Neuronal stem cell (in vitro differentiated cells): ENCODE data around the gene RTL5.

Source experiments
- DNase-seq: peaks from one replicate; pipeline ENCODE4 v3.0.0-alpha.2; 2013; ENCODE audit warnings: low spot score
- H2AFZ ChIP-seq: one replicate; pipeline ENCODE4 v1.6.1; 2013; ENCODE audit warnings: mild to moderate bottlenecking, low read length, inconsistent platforms
- H2AK5ac ChIP-seq: 2 replicates; pipeline ENCODE4 v1.6.1; 2013; ENCODE audit warnings: low read depth, mild to moderate bottlenecking, inconsistent platforms, low read length, moderate library complexity, mixed read lengths
- H2BK120ac ChIP-seq: 2 replicates; pipeline ENCODE4 v1.6.1; 2013; ENCODE audit warnings: low read depth, mild to moderate bottlenecking, inconsistent platforms, low read length, moderate library complexity, mixed read lengths
- H2BK12ac ChIP-seq: one replicate; pipeline ENCODE4 v1.6.1; 2013; ENCODE audit warnings: low read length, inconsistent platforms
- H2BK15ac ChIP-seq: 2 replicates; pipeline ENCODE4 v1.6.1; 2013; ENCODE audit warnings: mild to moderate bottlenecking, low read length, inconsistent platforms, mixed read lengths
- H2BK5ac ChIP-seq: one replicate; pipeline ENCODE4 v1.6.1; 2013; ENCODE audit warnings: inconsistent platforms, mild to moderate bottlenecking, low read length, moderate library complexity
- H3K14ac ChIP-seq: one replicate; pipeline ENCODE4 v1.6.1; 2013; ENCODE audit warnings: low read length, inconsistent platforms
- H3K18ac ChIP-seq: 2 replicates; pipeline ENCODE4 v1.6.1; 2013; ENCODE audit warnings: low read length, inconsistent platforms
- H3K23ac ChIP-seq: 2 replicates; pipeline ENCODE4 v1.6.1; 2013; ENCODE audit warnings: low read depth, mild to moderate bottlenecking, mixed read lengths, low read length, inconsistent platforms; ENCODE audit not compliant: poor library complexity
- H3K27ac ChIP-seq: replicated peaks from 3 replicates; pipeline ENCODE4 v1.5.1; 2013; ENCODE audit warnings: low read length, inconsistent platforms
- H3K27me3 ChIP-seq, 3 experiments: 2 replicates each; pipeline ENCODE4 v1.6.1; 2013; ENCODE audit warnings: low read length in 3 of 3, mild to moderate bottlenecking in 2 of 3, inconsistent platforms in 1 of 3, low read depth in 1 of 3, mixed read lengths in 1 of 3, moderate library complexity in 1 of 3; ENCODE audit not compliant: control insufficient read depth in 3 of 3, insufficient read depth in 3 of 3
- H3K36me3 ChIP-seq, 2 donors: replicated peaks in 1 of 2; 2 replicates each; pipeline ENCODE4 v1.6.1; 2013; ENCODE audit warnings: low read length in 2 of 2; ENCODE audit not compliant: control insufficient read depth in 2 of 2, insufficient read depth in 2 of 2
- H3K4ac ChIP-seq: 2 replicates; pipeline ENCODE4 v1.6.1; 2013; ENCODE audit warnings: inconsistent platforms, mild to moderate bottlenecking, low read length, moderate library complexity
- H3K4me1 ChIP-seq, 2 donors: 1 replicate in 1 of 2; 2 replicates in 1 of 2; pipeline ENCODE4 v1.6.1; 2013; ENCODE audit warnings: low read length in 2 of 2, low read depth in 1 of 2; ENCODE audit not compliant: control insufficient read depth in 2 of 2, insufficient read depth in 1 of 2
- H3K4me2 ChIP-seq: one replicate; pipeline ENCODE4 v1.6.1; 2013; ENCODE audit warnings: mild to moderate bottlenecking, low read length, inconsistent platforms; ENCODE audit not compliant: insufficient read depth, poor library complexity, severe bottlenecking
- H3K4me3 ChIP-seq, 2 donors: 2 replicates each; pipeline ENCODE4 v1.5.1; 2013; ENCODE audit warnings: low read length in 2 of 2, mild to moderate bottlenecking in 2 of 2, inconsistent platforms in 1 of 2, moderate library complexity in 1 of 2
- H3K79me1 ChIP-seq: one replicate; pipeline ENCODE4 v1.6.1; 2013; ENCODE audit warnings: low read depth, mild to moderate bottlenecking, inconsistent platforms, low read length, moderate library complexity
- H3K9ac ChIP-seq: one replicate; pipeline ENCODE4 v1.6.1; 2013; ENCODE audit warnings: mild to moderate bottlenecking, low read depth, low read length, inconsistent platforms; ENCODE audit not compliant: poor library complexity
- H3K9me3 ChIP-seq, 2 donors: replicated peaks in 1 of 2; 2 replicates each; pipeline versions ENCODE3 to v1.6.1; 2013; ENCODE audit warnings: low read length in 2 of 2, mild to moderate bottlenecking in 2 of 2, inconsistent platforms in 1 of 2, low read depth in 1 of 2, mixed read lengths in 1 of 2, moderate library complexity in 1 of 2; ENCODE audit not compliant: control insufficient read depth in 2 of 2, insufficient read depth in 1 of 2
- H4K8ac ChIP-seq: one replicate; pipeline ENCODE4 v1.6.1; 2013; ENCODE audit warnings: low read depth, mild to moderate bottlenecking, inconsistent platforms, low read length, moderate library complexity
- H4K91ac ChIP-seq: one replicate; pipeline ENCODE4 v1.6.1; 2013; ENCODE audit warnings: low read length, low read depth, mild to moderate bottlenecking, inconsistent platforms; ENCODE audit not compliant: poor library complexity
- WGBS, 2 donors: extraction: QIAGEN DNeasy Blood & Tissue Kit; methylation state at CpG; one replicate each; pipeline ENCODE4 v1.1.7; 2013; ENCODE audit warnings: missing lambda C conversion rate in 2 of 2, mixed read lengths in 1 of 2; ENCODE audit not compliant: insufficient read length in 2 of 2, insufficient replicate concordance in 1 of 2; ENCODE audit errors: extremely low coverage in 2 of 2; 5-methylcytosine and 5-hydroxymethylcytosine counted together

Gene RTL5

GRCh38 chrX:72169008-72169728, 37.5 kb upstream of the RTL5 start:
- Histone ChIP-seq H3K79me1 (no peaks in the 10 kb centered on the region), H3K9me3 (no peaks in the 10 kb centered on the region), H2BK12ac (no peak overlapping the region), H2BK120ac (no peak overlapping the region), H3K9ac (no peak overlapping the region), H3K4ac (no peak overlapping the region), H3K14ac (no peak overlapping the region), H3K4me1 (no peaks in the 10 kb centered on the region), H2BK5ac (no peak overlapping the region), H3K4me3 (no peak overlapping the region), H4K91ac (no peak overlapping the region), H3K36me3 (no peaks in the 10 kb centered on the region), H3K18ac (no peak overlapping the region), H2BK15ac (no peak overlapping the region), H4K8ac (no peak overlapping the region), H2AFZ (peak overlapping the region; percentile 45), H3K4me2 (no peak overlapping the region), H3K27me3 (no peaks in the 10 kb centered on the region), H3K23ac (no peak overlapping the region), H3K27ac (no peak overlapping the region), H2AK5ac (no peak overlapping the region)
- no CpG with 5 or more reads among the region's 6 CpGs for WGBS, 2 donors
- no peak for DNase-seq

GRCh38 chrX:72165551-72165950, 33.8 kb upstream of the RTL5 start:
- Histone ChIP-seq H3K9me3 (no peaks in the 10 kb centered on the region), H2BK12ac (no peak overlapping the region), H3K27me3 (no peaks in the 10 kb centered on the region), H2AK5ac (no peak overlapping the region), H4K91ac (no peak overlapping the region), H3K4me3 (no peak overlapping the region), H3K23ac (no peak overlapping the region), H3K27ac (no peak overlapping the region), H2BK5ac (no peak overlapping the region), H2BK15ac (no peak overlapping the region), H3K36me3 (no peaks in the 10 kb centered on the region), H3K4me1 (no peaks in the 10 kb centered on the region), H3K9ac (no peak overlapping the region), H3K4ac (no peak overlapping the region), H3K4me2 (no peak overlapping the region), H2BK120ac (no peak overlapping the region), H4K8ac (no peak overlapping the region), H3K79me1 (no peaks in the 10 kb centered on the region), H3K14ac (no peak overlapping the region), H2AFZ (no peak overlapping the region), H3K18ac (no peak overlapping the region)
- WGBS, 2 donors, result no CpG with 5 or more reads among the region's 4 CpGs
- no peak for DNase-seq

GRCh38 chrX:72159769-72160168, 28.1 kb upstream of the RTL5 start:
- Histone ChIP-seq H4K8ac (no peak overlapping the region), H2BK12ac (no peak overlapping the region), H3K14ac (no peak overlapping the region), H2BK5ac (no peak overlapping the region), H2AK5ac (no peak overlapping the region), H2AFZ (no peak overlapping the region), H3K4me1 (no peaks in the 10 kb centered on the region), H4K91ac (no peak overlapping the region), H3K27me3 (no peaks in the 10 kb centered on the region), H2BK15ac (no peak overlapping the region), H3K4ac (no peak overlapping the region), H2BK120ac (no peak overlapping the region), H3K18ac (no peak overlapping the region), H3K9ac (no peak overlapping the region), H3K4me3 (no peak overlapping the region), H3K9me3 (peaks cover 0 to 13% of the 10 kb centered on the region in 2 donors), H3K79me1 (no peaks in the 10 kb centered on the region), H3K27ac (no peak overlapping the region), H3K23ac (no peak overlapping the region), H3K36me3 (no peaks in the 10 kb centered on the region), H3K4me2 (no peak overlapping the region)
- no peak for DNase-seq
- WGBS, 2 donors, result no CpG with 5 or more reads among the region's 10 CpGs

DNA sequence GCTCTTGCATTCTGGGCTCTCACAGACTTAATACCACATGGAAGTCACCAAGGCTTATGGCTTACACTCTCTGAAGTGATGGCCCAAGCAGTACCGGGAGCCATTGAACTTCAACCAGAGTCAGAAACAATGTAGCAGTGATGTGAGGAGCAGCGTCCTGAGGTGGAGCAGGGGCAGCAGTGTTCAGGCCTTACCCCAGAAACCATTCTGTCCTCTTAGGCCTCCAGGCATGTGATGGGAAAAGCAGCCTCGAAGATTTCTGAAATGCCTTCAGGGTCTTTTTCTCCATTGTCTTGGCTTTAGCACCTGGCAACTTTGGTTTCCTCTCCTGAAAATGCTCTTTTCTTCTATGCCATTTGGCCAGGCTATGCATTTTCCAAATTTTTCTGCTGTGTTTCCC, 27.1 kb upstream of the RTL5 start:
- H3K4ac ChIP-seq, result no peak overlapping the region
- H2BK120ac ChIP-seq, result no peak overlapping the region
- peaks cover 0 to 13% of the 10 kb centered on the region in 2 donors for H3K9me3 ChIP-seq
- H4K8ac ChIP-seq, result no peak overlapping the region
- DNase-seq, result no peak
- H3K4me1 ChIP-seq, result no peaks in the 10 kb centered on the region
- no peak overlapping the region for H3K23ac ChIP-seq
- H2BK15ac ChIP-seq, result no peak overlapping the region
- peaks cover 0 to 2% of the 10 kb centered on the region in 2 donors for H3K36me3 ChIP-seq
- no peaks in the 10 kb centered on the region for H3K79me1 ChIP-seq
- no peak overlapping the region for H3K9ac ChIP-seq
- H4K91ac ChIP-seq, result no peak overlapping the region
- H3K14ac ChIP-seq, result no peak overlapping the region
- H2AK5ac ChIP-seq, result no peak overlapping the region
- H3K18ac ChIP-seq, result no peak overlapping the region
- H3K4me3 ChIP-seq, result no peak overlapping the region
- H2AFZ ChIP-seq, result no peak overlapping the region
- H3K4me2 ChIP-seq, result no peak overlapping the region
- no peak overlapping the region for H2BK12ac ChIP-seq
- no peak overlapping the region for H2BK5ac ChIP-seq
- WGBS, 2 donors, result no CpG with 5 or more reads among the region's 3 CpGs
- no peak overlapping the region for H3K27ac ChIP-seq
- H3K27me3 ChIP-seq, result no peaks in the 10 kb centered on the region
